Parathyroid adenoma (tissue), 2 donors: ENCODE measurements around the gene PRKD1.

ENCODE experiments used
- H2AFZ ChIP-seq: fragments of 300-600 bp; sonication (generic); one replicate; pipeline ENCODE4 v1.7.0; 2017; ENCODE audit warnings: antibody characterized with exemption, mild to moderate bottlenecking
- H3K27ac ChIP-seq: fragments of 300-600 bp; sonication (generic); one replicate; pipeline ENCODE4 v1.7.0; 2017
- H3K27me3 ChIP-seq: fragments of 300-600 bp; sonication (generic); one replicate; pipeline ENCODE4 v1.7.0; 2017; ENCODE audit warnings: low read length; ENCODE audit not compliant: control insufficient read depth, insufficient read depth
- H3K36me3 ChIP-seq: fragments of 300-600 bp; sonication (generic); one replicate; pipeline ENCODE4 v1.7.0; 2017; ENCODE audit warnings: low read length; ENCODE audit not compliant: control insufficient read depth, insufficient read depth
- H3K4me1 ChIP-seq: fragments of 300-600 bp; sonication (generic); one replicate; pipeline ENCODE4 v1.7.0; 2017; ENCODE audit warnings: control low read depth
- H3K4me2 ChIP-seq: fragments of 300-600 bp; sonication (generic); one replicate; pipeline ENCODE4 v1.7.0; 2017; ENCODE audit warnings: low read length
- H3K4me3 ChIP-seq: fragments of 300-600 bp; sonication (generic); one replicate; pipeline ENCODE4 v1.7.0; 2017; ENCODE audit warnings: low read depth, low read length
- H3K79me2 ChIP-seq: fragments of 300-600 bp; sonication (generic); one replicate; pipeline ENCODE4 v1.7.0; 2017; ENCODE audit warnings: control low read depth
- H3K9ac ChIP-seq: fragments of 300-600 bp; sonication (generic); one replicate; pipeline ENCODE4 v1.7.0; 2017; ENCODE audit warnings: mild to moderate bottlenecking
- H3K9me3 ChIP-seq: fragments of 300-600 bp; sonication (generic); one replicate; pipeline ENCODE4 v1.7.0; 2017; ENCODE audit warnings: low read length; ENCODE audit not compliant: control insufficient read depth
- TF ChIP-seq, protein P1 (sequence below): fragments of 300-600 bp; sonication (generic); IDR thresholded peaks from one replicate; pipeline ENCODE4 v1.7.0; 2017; ENCODE audit warnings: antibody characterized with exemption, mild to moderate bottlenecking
- donor health status: primary hyperparathyroidism.

Gene PRKD1

GRCh38 chr14:29608861-29609260 lies 318.8 kb downstream of the PRKD1 start:
- H3K27me3 ChIP-seq: no peaks in the 10 kb centered on the region
- H2AFZ ChIP-seq: no peak overlapping the region
- no peak overlapping the region for H3K4me3 ChIP-seq
- H3K79me2 ChIP-seq: no peaks in the 10 kb centered on the region
- no peaks in the 10 kb centered on the region for H3K9me3 ChIP-seq
- no peaks in the 10 kb centered on the region for H3K4me1 ChIP-seq
- H3K27ac ChIP-seq: no peak overlapping the region
- no peak overlapping the region for H3K4me2 ChIP-seq
- no peaks in the 10 kb centered on the region for H3K36me3 ChIP-seq
- no peak overlapping the region for H3K9ac ChIP-seq
- TF ChIP-seq, protein P1, sequence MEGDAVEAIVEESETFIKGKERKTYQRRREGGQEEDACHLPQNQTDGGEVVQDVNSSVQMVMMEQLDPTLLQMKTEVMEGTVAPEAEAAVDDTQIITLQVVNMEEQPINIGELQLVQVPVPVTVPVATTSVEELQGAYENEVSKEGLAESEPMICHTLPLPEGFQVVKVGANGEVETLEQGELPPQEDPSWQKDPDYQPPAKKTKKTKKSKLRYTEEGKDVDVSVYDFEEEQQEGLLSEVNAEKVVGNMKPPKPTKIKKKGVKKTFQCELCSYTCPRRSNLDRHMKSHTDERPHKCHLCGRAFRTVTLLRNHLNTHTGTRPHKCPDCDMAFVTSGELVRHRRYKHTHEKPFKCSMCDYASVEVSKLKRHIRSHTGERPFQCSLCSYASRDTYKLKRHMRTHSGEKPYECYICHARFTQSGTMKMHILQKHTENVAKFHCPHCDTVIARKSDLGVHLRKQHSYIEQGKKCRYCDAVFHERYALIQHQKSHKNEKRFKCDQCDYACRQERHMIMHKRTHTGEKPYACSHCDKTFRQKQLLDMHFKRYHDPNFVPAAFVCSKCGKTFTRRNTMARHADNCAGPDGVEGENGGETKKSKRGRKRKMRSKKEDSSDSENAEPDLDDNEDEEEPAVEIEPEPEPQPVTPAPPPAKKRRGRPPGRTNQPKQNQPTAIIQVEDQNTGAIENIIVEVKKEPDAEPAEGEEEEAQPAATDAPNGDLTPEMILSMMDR: no peak

DNA sequence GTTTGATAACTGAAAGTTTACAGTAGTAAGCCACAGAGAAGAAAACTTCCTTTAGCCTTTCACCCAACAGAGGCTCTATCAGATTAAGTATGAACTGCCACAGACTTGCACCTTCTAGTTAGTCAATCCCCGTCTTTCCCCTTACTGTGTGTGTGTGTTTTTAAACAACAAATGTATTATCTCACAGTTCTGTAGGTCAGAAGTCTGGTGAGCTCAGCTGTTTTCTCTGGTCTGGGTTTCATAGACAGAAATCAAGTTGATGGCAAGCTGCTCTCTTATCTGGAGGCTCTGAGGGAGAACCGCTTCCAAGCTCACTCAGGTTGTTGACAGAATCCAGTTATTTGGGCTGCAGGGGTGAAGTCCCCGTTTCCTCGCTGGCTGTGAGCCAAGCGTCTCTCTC lies 320.5 kb downstream of the PRKD1 start:
- Histone ChIP-seq H3K4me3 (no peak overlapping the region), H3K27ac (no peak overlapping the region), H3K9ac (no peak overlapping the region), H3K79me2 (no peaks in the 10 kb centered on the region), H3K4me1 (no peaks in the 10 kb centered on the region), H3K4me2 (no peak overlapping the region), H3K36me3 (no peaks in the 10 kb centered on the region), H2AFZ (no peak overlapping the region), H3K27me3 (no peaks in the 10 kb centered on the region), H3K9me3 (no peaks in the 10 kb centered on the region)
- TF ChIP-seq, protein P1: no peak

DNA sequence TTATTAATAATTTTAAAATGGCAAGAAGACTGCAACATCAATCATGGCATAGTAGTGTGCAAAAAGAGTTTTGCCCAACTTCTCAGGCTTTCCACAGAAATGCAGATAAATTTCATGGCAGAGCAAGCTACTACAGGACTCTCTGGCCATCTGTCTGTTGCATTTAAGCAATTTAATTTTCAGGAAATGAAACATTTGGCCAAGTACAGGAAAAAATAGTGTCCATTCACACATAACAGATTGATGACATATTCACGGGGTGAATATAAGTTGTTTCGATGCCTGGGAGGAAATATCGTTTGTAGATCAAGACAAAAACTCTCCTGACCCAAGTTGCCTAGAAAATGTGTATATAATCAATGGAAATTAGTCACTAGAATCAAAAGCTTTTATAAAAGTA lies 324.0 kb downstream of the PRKD1 start:
- H3K27ac ChIP-seq: no peak overlapping the region
- TF ChIP-seq, protein P1: no peak
- no peaks in the 10 kb centered on the region for H3K79me2 ChIP-seq
- no peaks in the 10 kb centered on the region for H3K4me1 ChIP-seq
- H2AFZ ChIP-seq: no peak overlapping the region
- no peak overlapping the region for H3K9ac ChIP-seq
- H3K36me3 ChIP-seq: no peaks in the 10 kb centered on the region
- H3K4me2 ChIP-seq: no peak overlapping the region
- no peaks in the 10 kb centered on the region for H3K9me3 ChIP-seq
- H3K4me3 ChIP-seq: no peak overlapping the region
- no peaks in the 10 kb centered on the region for H3K27me3 ChIP-seq

- Histone ChIP-seq H3K27me3 (no peaks in the 10 kb centered on the region), H3K36me3 (no peaks in the 10 kb centered on the region), H3K4me3 (no peak overlapping the region), H2AFZ (no peak overlapping the region), H3K79me2 (no peaks in the 10 kb centered on the region), H3K9ac (no peak overlapping the region), H3K27ac (no peak overlapping the region), H3K9me3 (no peaks in the 10 kb centered on the region), H3K4me1 (no peaks in the 10 kb centered on the region), H3K4me2 (no peak overlapping the region)
- TF ChIP-seq, protein P1: no peak
Observed at GRCh38 chr14:29601616-29602015, 326.0 kb downstream of the PRKD1 start.

DNA sequence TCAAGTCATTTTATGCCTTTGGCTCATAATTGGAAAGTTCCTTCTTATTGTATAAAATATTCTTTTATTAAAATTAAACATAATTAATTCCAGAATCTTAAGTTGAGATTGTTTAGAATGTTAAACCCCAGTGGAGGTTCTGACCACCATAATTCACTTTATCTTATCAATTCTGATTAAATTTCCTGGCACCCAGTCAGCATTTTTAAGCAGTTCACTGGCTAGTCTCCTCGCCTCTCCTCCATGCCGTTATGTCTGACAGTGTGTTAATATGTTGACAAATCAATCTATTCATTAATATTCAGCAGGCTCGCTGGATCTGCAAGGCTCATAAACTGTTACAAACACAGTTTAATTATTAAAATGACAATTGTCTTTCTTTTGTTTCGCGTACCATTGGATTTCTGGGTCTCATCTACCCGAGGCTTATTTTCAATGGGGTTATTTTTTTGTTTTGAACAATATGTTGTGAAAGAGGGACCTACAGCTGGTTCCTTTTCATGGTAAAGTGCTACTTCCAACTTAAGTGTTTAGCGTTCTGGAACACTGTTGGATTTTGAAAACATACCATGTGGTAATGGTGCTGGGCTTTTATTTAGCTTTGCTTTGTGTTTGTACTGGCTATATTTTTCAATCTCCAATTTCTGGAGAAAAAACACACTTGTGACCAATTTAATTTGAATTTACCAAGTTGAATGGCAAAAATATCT lies 339.7 kb downstream of the PRKD1 start:
- Histone ChIP-seq H3K27ac (no peak overlapping the region), H3K27me3 (no peaks in the 10 kb centered on the region), H3K4me2 (no peak overlapping the region), H3K9ac (no peak overlapping the region), H2AFZ (no peak overlapping the region), H3K4me1 (peaks cover 7% of the 10 kb centered on the region), H3K79me2 (no peaks in the 10 kb centered on the region), H3K9me3 (no peaks in the 10 kb centered on the region), H3K4me3 (no peak overlapping the region), H3K36me3 (no peaks in the 10 kb centered on the region)
- TF ChIP-seq, protein P1: no peak
